Naive B cell (primary cell): Measurements from ENCODE around the gene REPIN1. TPM values are rescaled to one million over a fixed set of nuclear protein-coding genes. Genes with fewer than 3 reads are reported as not detected.
A peak's percentile ranks its signal among the peaks of the same experiment; 100 is the strongest.

Source experiments
- ATAC-seq, 2 donors: fragments of 150-1000 bp; cut with Tn5 transposase; 2 replicates each; pipeline ENCODE4 v1.10.0; 2021; ENCODE audit warnings: low read depth in 2 of 2, mild to moderate bottlenecking in 2 of 2, moderate library complexity in 2 of 2
- DNase-seq: peaks from one replicate; pipeline ENCODE4 v3.0.0; 2022
- H3K27ac Mint-ChIP-seq, 6 donors: one replicate each; pipeline ENCODE4 v1.8.0; 2020 to 2022; ENCODE audit warnings: mild to moderate bottlenecking in 6 of 6, mixed read lengths in 6 of 6, moderate library complexity in 5 of 6, inconsistent platforms in 2 of 6
- H3K27me3 Mint-ChIP-seq, 3 donors: one replicate each; pipeline ENCODE4 v1.8.0; 2021 to 2022; ENCODE audit warnings: mixed read lengths in 3 of 3, mild to moderate bottlenecking in 1 of 3
- H3K36me3 Mint-ChIP-seq, 2 donors: one replicate each; pipeline ENCODE4 v1.8.0; 2020 to 2022; ENCODE audit warnings: mixed read lengths in 2 of 2, inconsistent platforms in 1 of 2, mild to moderate bottlenecking in 1 of 2
- H3K4me1 Mint-ChIP-seq, 3 donors: one replicate each; pipeline ENCODE4 v1.8.0; 2020 to 2022; ENCODE audit warnings: mixed read lengths in 3 of 3, inconsistent platforms in 1 of 3, mild to moderate bottlenecking in 1 of 3, moderate library complexity in 1 of 3
- H3K4me3 Mint-ChIP-seq, 8 donors: one replicate each; pipeline ENCODE4 v1.8.0; 2020 to 2022; ENCODE audit warnings: mild to moderate bottlenecking in 8 of 8, mixed read lengths in 8 of 8, moderate library complexity in 8 of 8, inconsistent platforms in 2 of 8
- H3K9me3 Mint-ChIP-seq, 7 donors: one replicate each; pipeline ENCODE4 v1.8.0; 2020 to 2022; ENCODE audit warnings: mixed read lengths in 7 of 7, mild to moderate bottlenecking in 5 of 7, inconsistent platforms in 2 of 7, moderate library complexity in 1 of 7
- polyA plus RNA-seq, 6 donors: library from polyadenylated mRNA; unstranded; fragments of 300-500 nt; fragmentation: Illumina TruSeq; gene quantifications; one replicate each; pipeline ENCODE4 v1.2.3, GENCODE V29; 2021; ENCODE audit warnings: low read depth in 6 of 6

REPIN1 gene
- polyA plus RNA-seq, 6 donors from 2014 or later = 46.3 to 115 (median 68.5) TPM

DNA sequence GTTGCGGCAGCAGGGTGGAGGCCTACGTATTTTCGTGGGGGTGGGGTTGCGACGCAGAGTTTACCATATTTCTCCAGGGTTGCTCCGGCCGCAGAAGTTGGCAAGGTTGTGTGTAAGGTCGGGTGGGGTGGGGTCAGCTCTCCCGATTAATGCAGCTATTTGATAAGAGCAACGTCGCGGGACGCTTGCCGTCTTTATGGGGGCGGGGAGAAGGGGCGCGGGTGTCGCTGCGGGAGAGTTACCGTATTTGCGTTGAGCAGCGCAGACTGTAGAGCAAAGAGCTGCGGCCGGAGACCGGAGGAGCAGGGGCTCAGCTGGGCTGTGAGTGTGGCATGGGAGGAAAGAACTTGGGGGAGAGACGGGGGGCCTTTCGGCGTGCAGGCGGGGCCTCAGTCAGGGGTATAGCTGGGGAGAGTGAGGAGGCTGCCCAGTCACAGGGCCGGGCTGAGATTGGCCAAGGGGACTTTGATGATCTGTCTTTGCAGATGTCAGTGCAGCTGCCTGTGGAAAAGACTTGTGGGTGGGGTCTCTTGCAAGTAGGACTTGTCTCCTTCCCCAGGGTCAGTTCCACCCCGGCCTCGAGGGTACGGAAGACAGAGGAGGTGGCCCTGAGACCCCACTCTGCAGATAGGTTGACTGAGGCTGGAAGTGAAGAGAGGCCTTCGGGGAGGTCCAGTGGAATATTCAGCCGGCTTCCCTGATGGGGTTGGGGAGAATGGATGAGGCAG is 37.1 kb downstream of the REPIN1 start:
- peaks cover 4 to 20% of the 10 kb centered on the region in 2 donors for H3K36me3 Mint-ChIP-seq
- H3K4me1 Mint-ChIP-seq = peaks cover 50 to 73% (median 70%) of the 10 kb centered on the region in 3 donors
- H3K9me3 Mint-ChIP-seq = peaks cover 0 to 2% (median 0%) of the 10 kb centered on the region in 7 donors
- no peaks in the 10 kb centered on the region for H3K27me3 Mint-ChIP-seq
- ATAC-seq (peak; percentile 1 to 4), DNase-seq (no peak)
- H3K27ac Mint-ChIP-seq = peak overlapping the region; percentile 97 to 100 (median 100)
- H3K4me3 Mint-ChIP-seq = peak overlapping the region; percentile 74 to 99 (median 94)

GRCh38 chr7:150406312-150406566 is 37.6 kb downstream of the REPIN1 start:
- H3K4me3 Mint-ChIP-seq = peak overlapping the region; percentile 74 to 99 (median 94)
- peaks cover 4 to 20% of the 10 kb centered on the region in 2 donors for H3K36me3 Mint-ChIP-seq
- H3K27me3 Mint-ChIP-seq = no peaks in the 10 kb centered on the region
- H3K9me3 Mint-ChIP-seq = peaks cover 0 to 2% (median 0%) of the 10 kb centered on the region in 7 donors
- H3K4me1 Mint-ChIP-seq = peaks cover 45 to 69% (median 68%) of the 10 kb centered on the region in 3 donors
- DNase-seq = no peak
- H3K27ac Mint-ChIP-seq = peak overlapping the region; percentile 97 to 100 (median 100)
- no peak for ATAC-seq

DNA sequence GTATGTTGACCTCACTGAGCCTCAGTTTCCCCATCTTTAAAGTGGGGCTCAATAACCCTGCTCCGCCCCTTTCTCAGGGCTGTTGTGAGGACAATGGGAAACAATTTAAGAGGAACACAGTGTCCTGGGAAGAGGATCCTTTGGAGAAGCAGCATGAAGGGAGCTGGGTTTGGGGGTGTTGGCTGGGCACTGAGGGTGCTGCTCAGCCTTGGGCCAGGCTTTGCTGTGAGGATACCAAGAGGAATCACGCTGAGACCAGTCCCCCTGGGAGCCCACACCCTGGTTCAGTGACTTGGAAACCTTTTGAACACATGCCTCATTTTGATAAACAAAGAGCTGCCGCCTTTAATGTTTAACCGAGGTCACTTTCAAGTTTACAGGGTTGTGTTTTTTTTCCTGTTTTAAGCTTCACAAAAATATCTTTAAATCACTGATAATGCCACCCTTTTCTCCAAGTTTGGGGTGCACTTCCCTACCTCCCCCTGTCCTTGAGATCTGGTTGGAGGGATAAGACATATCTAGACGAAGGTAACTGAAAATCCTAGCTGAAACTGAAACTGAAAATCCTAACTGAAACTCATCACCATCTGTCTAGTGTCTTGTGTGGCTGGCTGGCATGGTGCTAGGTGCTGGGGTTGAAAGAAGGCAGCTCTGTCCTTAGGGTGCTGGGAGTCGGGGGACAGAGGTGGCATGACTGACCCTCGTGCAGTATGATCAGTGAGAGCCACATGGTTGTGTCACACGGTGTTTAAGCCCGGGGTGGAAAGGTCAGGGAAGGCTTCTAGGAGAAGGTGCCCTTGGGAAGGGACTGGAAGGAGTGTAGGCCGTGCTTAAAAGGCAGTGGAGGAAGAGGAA is 38.2 kb downstream of the REPIN1 start:
- peak overlapping the region; percentile 74 to 99 (median 94) for H3K4me3 Mint-ChIP-seq
- no peaks in the 10 kb centered on the region for H3K27me3 Mint-ChIP-seq
- H3K27ac Mint-ChIP-seq = peak overlapping the region; percentile 97 to 100 (median 100)
- DNase-seq (peak; percentile 82), ATAC-seq (peak; percentile 37 to 39)
- H3K4me1 Mint-ChIP-seq = peaks cover 44 to 68% (median 64%) of the 10 kb centered on the region in 3 donors
- H3K36me3 Mint-ChIP-seq = peaks cover 4 to 20% of the 10 kb centered on the region in 2 donors
- peaks cover 0 to 2% (median 0%) of the 10 kb centered on the region in 7 donors for H3K9me3 Mint-ChIP-seq

DNA sequence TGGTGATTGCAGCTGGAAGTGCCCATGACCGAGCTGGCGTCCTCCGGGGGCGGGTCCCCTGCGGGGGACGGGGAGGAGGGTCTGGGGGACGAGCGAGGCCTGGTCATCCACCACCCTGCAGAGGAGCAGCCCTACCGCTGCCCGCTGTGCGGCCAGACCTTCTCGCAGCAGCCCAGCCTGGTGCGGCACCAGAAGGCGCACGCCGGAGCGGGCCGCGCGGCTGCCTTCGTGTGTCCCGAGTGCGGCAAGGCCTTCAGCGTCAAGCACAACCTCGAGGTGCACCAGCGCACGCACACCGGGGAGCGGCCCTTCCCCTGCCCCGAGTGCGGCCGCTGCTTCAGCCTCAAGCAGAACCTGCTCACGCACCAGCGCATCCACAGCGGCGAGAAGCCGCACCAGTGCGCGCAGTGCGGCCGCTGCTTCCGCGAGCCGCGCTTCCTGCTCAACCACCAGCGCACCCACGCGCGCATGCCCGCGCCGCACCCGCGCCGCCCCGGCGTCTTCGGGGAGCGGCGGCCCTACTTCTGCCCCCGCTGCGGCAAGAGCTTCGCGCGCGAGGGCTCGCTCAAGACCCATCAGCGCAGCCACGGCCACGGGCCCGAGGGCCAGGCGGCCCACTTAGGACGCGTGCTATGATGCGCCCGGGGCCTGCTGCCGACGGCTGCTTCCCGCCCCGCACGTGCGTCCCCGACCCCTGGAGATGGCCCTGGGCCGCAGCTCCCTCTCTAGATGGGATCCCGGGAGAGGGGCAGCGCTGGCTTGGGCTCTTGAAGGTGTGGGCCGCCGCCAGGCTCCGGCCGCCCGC is 39.2 kb downstream of the REPIN1 start:
- H3K4me1 Mint-ChIP-seq = peaks cover 43 to 64% (median 58%) of the 10 kb centered on the region in 3 donors
- ATAC-seq (no peak), DNase-seq (peak; percentile 29)
- H3K9me3 Mint-ChIP-seq = peaks cover 0 to 2% (median 0%) of the 10 kb centered on the region in 7 donors
- peak overlapping the region in 2 of 8 donors; percentile 74 to 76 for H3K4me3 Mint-ChIP-seq
- no peaks in the 10 kb centered on the region for H3K27me3 Mint-ChIP-seq
- H3K27ac Mint-ChIP-seq = peak overlapping the region in 5 of 6 donors; percentile 99 to 100 (median 100)
- H3K36me3 Mint-ChIP-seq = peaks cover 4 to 20% of the 10 kb centered on the region in 2 donors

DNA sequence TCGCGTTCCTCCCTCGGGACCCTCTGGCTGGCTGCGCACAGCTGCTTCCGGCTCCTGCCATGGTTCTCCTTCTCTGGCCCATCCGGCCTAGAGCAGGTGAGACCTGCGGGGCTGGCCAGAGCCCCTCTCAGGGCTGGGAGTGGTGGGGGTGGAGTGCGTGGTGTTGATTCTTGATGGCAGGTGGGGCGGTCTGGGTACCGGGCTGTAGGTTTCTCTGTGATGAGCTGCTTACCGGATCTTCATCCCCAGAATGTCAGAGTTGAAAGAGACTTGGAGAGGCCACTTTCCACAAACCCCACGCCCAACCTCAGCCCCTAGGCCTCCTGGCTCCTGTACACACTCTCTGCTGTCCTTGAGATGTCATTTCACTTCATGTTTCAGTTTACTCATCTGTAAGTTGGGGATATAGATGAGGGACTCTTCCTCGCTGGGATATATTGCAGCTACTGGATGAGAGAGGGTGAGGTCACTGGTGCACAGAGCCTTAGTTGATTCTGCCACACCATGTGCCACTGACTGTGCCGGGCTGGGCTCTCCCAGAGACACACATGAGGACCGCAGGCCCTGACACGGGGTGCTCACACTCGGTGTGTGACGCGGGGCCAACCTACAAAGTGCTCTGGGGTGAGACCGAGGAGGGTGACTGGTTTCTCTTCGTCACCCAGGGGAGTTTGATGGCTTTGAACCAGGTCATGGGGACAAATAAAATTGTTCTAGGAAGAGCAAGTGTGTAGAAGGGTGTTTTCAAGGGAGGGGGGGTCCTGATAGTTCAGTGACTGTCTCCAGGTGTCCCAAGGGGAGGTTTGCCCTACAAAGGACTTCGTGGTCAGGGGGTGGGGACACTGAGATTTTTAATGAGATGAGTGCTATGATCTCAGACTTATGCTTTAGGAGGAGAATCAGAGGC is 40.0 kb downstream of the REPIN1 start:
- ATAC-seq (peak; percentile 68 to 73), DNase-seq (peak; percentile 92)
- no peaks in the 10 kb centered on the region for H3K27me3 Mint-ChIP-seq
- H3K4me3 Mint-ChIP-seq = peak overlapping the region; percentile 64 to 91 (median 78)
- H3K27ac Mint-ChIP-seq = peak overlapping the region; percentile 97 to 100 (median 99)
- peaks cover 0 to 2% (median 0%) of the 10 kb centered on the region in 7 donors for H3K9me3 Mint-ChIP-seq
- H3K4me1 Mint-ChIP-seq = peaks cover 47 to 58% (median 49%) of the 10 kb centered on the region in 3 donors
- H3K36me3 Mint-ChIP-seq = peaks cover 4 to 20% of the 10 kb centered on the region in 2 donors

DNA sequence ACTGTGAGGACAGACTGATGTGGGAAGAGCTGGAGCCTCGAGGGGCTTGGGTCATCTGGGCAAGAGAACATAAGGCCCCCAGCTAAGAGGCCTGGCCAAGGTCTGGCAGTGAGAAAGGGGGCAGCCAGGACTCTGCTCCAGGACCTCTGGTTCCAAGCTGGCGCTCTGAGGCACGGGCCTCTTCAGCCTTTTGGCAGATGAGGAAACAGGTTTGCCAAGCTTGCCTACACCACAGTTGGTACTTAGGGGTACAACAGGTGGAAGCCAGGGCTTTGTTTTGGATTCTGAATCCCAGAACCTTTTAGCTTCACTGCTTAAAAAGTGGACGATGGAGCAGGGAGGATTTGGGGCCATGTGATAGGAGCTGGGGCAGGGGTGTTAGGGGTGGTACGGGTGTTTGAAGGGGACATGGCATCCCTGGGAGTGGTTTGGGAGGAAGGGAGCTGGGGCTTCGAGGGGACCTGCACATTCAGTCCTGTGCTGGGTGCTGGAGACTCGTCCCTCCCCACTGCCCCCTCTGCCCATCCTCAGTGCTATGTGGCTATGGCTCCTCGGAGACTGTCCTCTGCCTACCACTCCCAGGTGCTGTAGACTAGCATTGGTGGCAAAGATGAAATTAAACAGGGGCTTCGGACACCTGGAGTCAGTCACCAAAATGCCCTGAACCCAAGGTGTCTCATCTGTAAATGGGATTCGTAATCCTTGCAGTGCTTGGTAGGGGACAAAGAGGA is 40.8 kb downstream of the REPIN1 start:
- peaks cover 4 to 20% of the 10 kb centered on the region in 2 donors for H3K36me3 Mint-ChIP-seq
- H3K9me3 Mint-ChIP-seq = peaks cover 0 to 2% (median 0%) of the 10 kb centered on the region in 7 donors
- H3K4me3 Mint-ChIP-seq = peak overlapping the region; percentile 10 to 88 (median 74)
- DNase-seq (no peak), ATAC-seq (no peak)
- peaks cover 40 to 50% (median 43%) of the 10 kb centered on the region in 3 donors for H3K4me1 Mint-ChIP-seq
- no peaks in the 10 kb centered on the region for H3K27me3 Mint-ChIP-seq
- peak overlapping the region; percentile 97 to 100 (median 99) for H3K27ac Mint-ChIP-seq

DNA sequence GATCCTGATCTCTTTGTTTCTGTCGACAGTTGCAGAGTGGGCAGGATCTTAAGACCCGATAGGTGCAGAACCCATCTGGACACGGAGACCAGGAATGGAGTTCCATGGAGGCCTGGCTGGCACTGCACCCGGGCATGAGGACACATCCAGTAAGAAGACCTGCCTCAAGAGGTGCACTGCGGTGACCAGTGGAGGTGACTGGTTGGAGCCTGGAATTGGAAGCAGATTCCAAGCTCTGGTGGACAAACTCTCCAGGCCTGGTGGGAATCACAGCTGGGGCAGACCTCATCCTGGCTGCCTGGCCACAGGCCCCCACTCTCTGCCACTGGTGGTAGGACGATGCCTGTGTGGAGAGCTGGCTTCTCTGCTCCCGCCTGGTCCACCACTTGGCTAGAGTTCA is 41.5 kb downstream of the REPIN1 start:
- H3K27ac Mint-ChIP-seq = peak overlapping the region in 5 of 6 donors; percentile 97 to 100 (median 99)
- H3K36me3 Mint-ChIP-seq = peaks cover 4 to 20% of the 10 kb centered on the region in 2 donors
- no peak for DNase-seq
- peaks cover 41 to 48% (median 43%) of the 10 kb centered on the region in 3 donors for H3K4me1 Mint-ChIP-seq
- no peak overlapping the region for H3K4me3 Mint-ChIP-seq
- ATAC-seq = no peak
- no peaks in the 10 kb centered on the region for H3K27me3 Mint-ChIP-seq
- peaks cover 0 to 2% (median 0%) of the 10 kb centered on the region in 7 donors for H3K9me3 Mint-ChIP-seq

GRCh38 chr7:150410680-150411346 is 42.2 kb downstream of the REPIN1 start:
- ATAC-seq = no peak
- Mint-ChIP-seq H3K36me3 (peaks cover 4 to 20% of the 10 kb centered on the region in 2 donors), H3K4me3 (no peak overlapping the region), H3K9me3 (peaks cover 0 to 2% (median 0%) of the 10 kb centered on the region in 7 donors), H3K4me1 (peaks cover 36 to 44% (median 38%) of the 10 kb centered on the region in 3 donors), H3K27me3 (no peaks in the 10 kb centered on the region), H3K27ac (peak overlapping the region; percentile 79 to 99 (median 94))
- no peak for DNase-seq

GRCh38 chr7:150411606-150412005 is 43.0 kb downstream of the REPIN1 start:
- Mint-ChIP-seq H3K9me3 (peaks cover 0 to 2% (median 0%) of the 10 kb centered on the region in 7 donors), H3K4me1 (peaks cover 28 to 36% (median 31%) of the 10 kb centered on the region in 3 donors), H3K36me3 (peaks cover 4 to 20% of the 10 kb centered on the region in 2 donors), H3K4me3 (no peak overlapping the region), H3K27me3 (no peaks in the 10 kb centered on the region), H3K27ac (peak overlapping the region; percentile 60 to 99 (median 84))
- no peak for ATAC-seq
- DNase-seq = no peak

GRCh38 chr7:150412016-150412415 is 43.4 kb downstream of the REPIN1 start:
- ATAC-seq (no peak), DNase-seq (no peak)
- no peak overlapping the region for H3K4me3 Mint-ChIP-seq
- peaks cover 0 to 2% (median 0%) of the 10 kb centered on the region in 7 donors for H3K9me3 Mint-ChIP-seq
- H3K27me3 Mint-ChIP-seq = no peaks in the 10 kb centered on the region
- H3K4me1 Mint-ChIP-seq = peaks cover 24 to 32% (median 28%) of the 10 kb centered on the region in 3 donors
- peaks cover 3 to 17% of the 10 kb centered on the region in 2 donors for H3K36me3 Mint-ChIP-seq
- H3K27ac Mint-ChIP-seq = peak overlapping the region in 5 of 6 donors; percentile 14 to 99 (median 79)
